H9 (cell line): ENCODE results near the gene KLHL22. TPM values are rescaled to one million over a fixed set of nuclear protein-coding genes. Genes with fewer than 3 reads are reported as not detected.

Experiments used
- DNase-seq: peaks from one replicate; pipeline ENCODE4 v3.0.0-alpha.2; 2017
- H2AFZ ChIP-seq: one replicate; pipeline ENCODE4 v1.6.1; 2013; ENCODE audit warnings: mild to moderate bottlenecking, low read length, control low read depth, moderate library complexity
- H2AK5ac ChIP-seq: 2 replicates; pipeline ENCODE4 v1.6.1; 2013; ENCODE audit warnings: low read length, control low read depth, mixed read lengths; ENCODE audit not compliant: insufficient read length
- H2BK120ac ChIP-seq: one replicate; pipeline ENCODE4 v1.6.1; 2013; ENCODE audit warnings: low read depth, mild to moderate bottlenecking, low read length, control low read depth, inconsistent platforms; ENCODE audit not compliant: poor library complexity, severe bottlenecking
- H2BK12ac ChIP-seq: 2 replicates; pipeline ENCODE4 v1.6.1; 2013; ENCODE audit warnings: low read length, control low read depth, mixed read lengths, low read depth; ENCODE audit not compliant: insufficient read length
- H2BK15ac ChIP-seq: 2 replicates; pipeline ENCODE4 v1.6.1; 2013; ENCODE audit warnings: low read depth, low read length, control low read depth
- H2BK20ac ChIP-seq: one replicate; pipeline ENCODE4 v1.6.1; 2013; ENCODE audit warnings: low read depth, mild to moderate bottlenecking, low read length, control low read depth, inconsistent platforms; ENCODE audit not compliant: poor library complexity, severe bottlenecking
- H2BK5ac ChIP-seq: 2 replicates; pipeline ENCODE4 v1.6.1; 2013; ENCODE audit warnings: low read length, control low read depth, mixed read lengths; ENCODE audit not compliant: insufficient read length
- H3K14ac ChIP-seq: 2 replicates; pipeline ENCODE4 v1.6.1; 2013; ENCODE audit warnings: low read length, control low read depth; ENCODE audit not compliant: insufficient read depth
- H3K18ac ChIP-seq: 2 replicates; pipeline ENCODE4 v1.6.1; 2013; ENCODE audit warnings: low read depth, mild to moderate bottlenecking, mixed read lengths, low read length, control low read depth; ENCODE audit not compliant: insufficient read length
- H3K23ac ChIP-seq: 2 replicates; pipeline ENCODE4 v1.6.1; 2013; ENCODE audit warnings: low read length, control low read depth, mixed read lengths, low read depth; ENCODE audit not compliant: insufficient read length
- H3K23me2 ChIP-seq: 2 replicates; pipeline ENCODE4 v1.6.1; 2013; ENCODE audit warnings: low read depth, mild to moderate bottlenecking, mixed read lengths, low read length, control low read depth; ENCODE audit not compliant: insufficient read length, poor library complexity, severe bottlenecking
- H3K27ac ChIP-seq: 2 replicates; pipeline ENCODE4 v1.5.1; 2013; ENCODE audit warnings: low read length, control low read depth, mixed read lengths, low read depth; ENCODE audit not compliant: insufficient read length
- H3K27me3 ChIP-seq: 2 replicates; pipeline ENCODE4 v1.6.1; 2013; ENCODE audit warnings: low read length, control low read depth, inconsistent platforms; ENCODE audit not compliant: insufficient read depth
- H3K4ac ChIP-seq: 2 replicates; pipeline ENCODE4 v1.6.1; 2013; ENCODE audit warnings: low read depth, mild to moderate bottlenecking, control low read depth, inconsistent platforms, low read length, moderate library complexity
- H3K4me1 ChIP-seq: 2 replicates; pipeline ENCODE4 v1.6.1; 2013; ENCODE audit warnings: low read length, control low read depth, inconsistent platforms; ENCODE audit not compliant: insufficient read depth
- H3K4me2 ChIP-seq: 2 replicates; pipeline ENCODE4 v1.6.1; 2013; ENCODE audit warnings: low read length, control low read depth, mixed read lengths; ENCODE audit not compliant: insufficient read length, insufficient read depth
- H3K56ac ChIP-seq: 2 replicates; pipeline ENCODE4 v1.6.1; 2013; ENCODE audit warnings: low read depth, mild to moderate bottlenecking, mixed read lengths, low read length, control low read depth; ENCODE audit not compliant: insufficient read length
- H3K79me1 ChIP-seq: 2 replicates; pipeline ENCODE4 v1.6.1; 2013; ENCODE audit warnings: low read depth, mild to moderate bottlenecking, moderate library complexity, low read length, control low read depth, inconsistent platforms; ENCODE audit not compliant: insufficient read depth, poor library complexity, severe bottlenecking
- H3K79me2 ChIP-seq: 2 replicates; pipeline ENCODE4 v1.6.1; 2013; ENCODE audit warnings: low read length, control low read depth, inconsistent platforms; ENCODE audit not compliant: insufficient read depth
- H3K9ac ChIP-seq: 2 replicates; pipeline ENCODE4 v1.6.1; 2013; ENCODE audit warnings: low read length, control low read depth, mixed read lengths; ENCODE audit not compliant: insufficient read length; ENCODE audit errors: extremely low read depth
- H3K9me3 ChIP-seq: one replicate; pipeline ENCODE4 v1.6.1; 2013; ENCODE audit warnings: low read depth, low read length, inconsistent platforms; ENCODE audit not compliant: control insufficient read depth
- H3T11ph ChIP-seq: one replicate; pipeline ENCODE4 v1.6.1; 2013; ENCODE audit warnings: mild to moderate bottlenecking, low read length, control low read depth, inconsistent platforms
- H4K20me1 ChIP-seq: one replicate; pipeline ENCODE4 v1.6.1; 2013; ENCODE audit not compliant: control insufficient read depth, insufficient read length, insufficient read depth
- H4K5ac ChIP-seq: 2 replicates; pipeline ENCODE4 v1.6.1; 2013; ENCODE audit warnings: low read depth, mild to moderate bottlenecking, mixed read lengths, low read length, control low read depth; ENCODE audit not compliant: insufficient read length
- H4K8ac ChIP-seq: replicated peaks from 2 replicates; pipeline ENCODE4 v1.6.1; 2013; ENCODE audit warnings: low read length, control low read depth, mixed read lengths, low read depth; ENCODE audit not compliant: insufficient read length
- H4K91ac ChIP-seq: 2 replicates; pipeline ENCODE4 v1.6.1; 2013; ENCODE audit warnings: low read depth, mild to moderate bottlenecking, moderate library complexity, mixed read lengths, low read length, control low read depth; ENCODE audit not compliant: insufficient read length
- H3K27ac Mint-ChIP-seq, 3 experiments: 2 replicates in 2 of 3; 3 replicates in 1 of 3; pipeline ENCODE4 v1.8.0; 2020 to 2021; ENCODE audit warnings: mixed read lengths in 3 of 3, mild to moderate bottlenecking in 1 of 3, moderate library complexity in 1 of 3
- H3K27me3 Mint-ChIP-seq: 2 replicates; pipeline ENCODE4 v1.8.0; 2021; ENCODE audit warnings: low read depth, mild to moderate bottlenecking, moderate library complexity, mixed read lengths
- H3K36me3 Mint-ChIP-seq, 3 experiments: 2 replicates in 2 of 3; 3 replicates in 1 of 3; pipeline ENCODE4 v1.8.0; 2020 to 2021; ENCODE audit warnings: low read depth in 3 of 3, mixed read lengths in 3 of 3; ENCODE audit not compliant: insufficient read depth in 1 of 3
- H3K4me1 Mint-ChIP-seq, 2 experiments: 2 replicates each; pipeline ENCODE4 v1.8.0; 2020; ENCODE audit warnings: mixed read lengths in 2 of 2
- H3K4me3 Mint-ChIP-seq, 2 experiments: 2 replicates in 1 of 2; 3 replicates in 1 of 2; pipeline ENCODE4 v1.8.0; 2020 to 2021; ENCODE audit warnings: mild to moderate bottlenecking in 2 of 2, mixed read lengths in 2 of 2, moderate library complexity in 1 of 2
- H3K9me3 Mint-ChIP-seq, 2 experiments: 2 replicates in 1 of 2; 3 replicates in 1 of 2; pipeline ENCODE4 v1.8.0; 2020; ENCODE audit warnings: mild to moderate bottlenecking in 2 of 2, mixed read lengths in 2 of 2, moderate library complexity in 1 of 2
- WGBS: extraction: QIAGEN DNeasy Blood & Tissue Kit; methylation state at CpG from one replicate; pipeline ENCODE4 v1.1.7; 2013; ENCODE audit warnings: missing lambda C conversion rate, low lambda C conversion rate, mixed read lengths; ENCODE audit not compliant: insufficient read length; ENCODE audit errors: extremely low coverage; 5-methylcytosine and 5-hydroxymethylcytosine counted together
- total RNA-seq: library from RNA; stranded (reverse); gene quantifications from 2 replicates; pipeline ENCODE4 v1.2.1, GENCODE V29; 2021
- TF ChIP-seq, protein P1 (sequence below): fragments of 200-600 bp; sonication (generic); conservative IDR thresholded peaks from 3 replicates; pipeline ENCODE4 v1.8.0; 2021; ENCODE audit warnings: antibody characterized with exemption, mild to moderate bottlenecking

The KLHL22 gene
- total RNA-seq, 1 experiment from 2014 or later, result 11.9 TPM

DNA sequence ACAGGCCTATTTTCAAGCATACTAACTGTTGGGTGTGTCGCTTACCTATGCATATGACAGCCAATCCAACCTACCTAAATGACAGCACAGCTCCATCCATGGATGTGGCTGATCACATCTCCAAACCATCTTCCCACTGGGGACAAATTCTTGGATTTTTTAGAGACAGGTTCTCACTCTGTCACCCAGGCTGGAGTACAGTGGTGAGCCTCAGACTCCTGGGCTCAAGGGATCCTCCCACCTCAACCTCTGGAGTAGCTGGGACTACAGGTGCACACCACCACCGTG, 76.0 kb downstream of the KLHL22 start:
- no peak overlapping the region for H2BK12ac ChIP-seq
- no peak overlapping the region for H3T11ph ChIP-seq
- H3K79me1 ChIP-seq, result no peaks in the 10 kb centered on the region
- no peaks in the 10 kb centered on the region for H3K79me2 ChIP-seq
- H3K36me3 Mint-ChIP-seq, result no peaks in the 10 kb centered on the region
- H3K4me2 ChIP-seq, result no peak overlapping the region
- no peak overlapping the region for H3K9ac ChIP-seq
- no peaks in the 10 kb centered on the region for H3K9me3 Mint-ChIP-seq
- H3K27ac ChIP-seq, result no peak overlapping the region
- no peak overlapping the region for H2BK15ac ChIP-seq
- no peak overlapping the region for H4K5ac ChIP-seq
- no peak overlapping the region for H4K8ac ChIP-seq
- H3K4me1 Mint-ChIP-seq, result peaks cover 7% of the 10 kb centered on the region in 2 experiments
- WGBS, result no CpG with 5 or more reads among the region's 2 CpGs
- H2BK20ac ChIP-seq, result no peak overlapping the region
- H4K91ac ChIP-seq, result no peak overlapping the region
- H2AK5ac ChIP-seq, result no peak overlapping the region
- no peak overlapping the region for H3K4me3 Mint-ChIP-seq
- no peak overlapping the region for H2AFZ ChIP-seq
- no peak for DNase-seq
- peaks cover 4% of the 10 kb centered on the region for H3K23me2 ChIP-seq
- H3K56ac ChIP-seq, result no peak overlapping the region
- H3K27ac Mint-ChIP-seq, result no peak overlapping the region
- no peaks in the 10 kb centered on the region for H3K27me3 ChIP-seq
- no peak overlapping the region for H3K4ac ChIP-seq
- TF ChIP-seq, protein P1, sequence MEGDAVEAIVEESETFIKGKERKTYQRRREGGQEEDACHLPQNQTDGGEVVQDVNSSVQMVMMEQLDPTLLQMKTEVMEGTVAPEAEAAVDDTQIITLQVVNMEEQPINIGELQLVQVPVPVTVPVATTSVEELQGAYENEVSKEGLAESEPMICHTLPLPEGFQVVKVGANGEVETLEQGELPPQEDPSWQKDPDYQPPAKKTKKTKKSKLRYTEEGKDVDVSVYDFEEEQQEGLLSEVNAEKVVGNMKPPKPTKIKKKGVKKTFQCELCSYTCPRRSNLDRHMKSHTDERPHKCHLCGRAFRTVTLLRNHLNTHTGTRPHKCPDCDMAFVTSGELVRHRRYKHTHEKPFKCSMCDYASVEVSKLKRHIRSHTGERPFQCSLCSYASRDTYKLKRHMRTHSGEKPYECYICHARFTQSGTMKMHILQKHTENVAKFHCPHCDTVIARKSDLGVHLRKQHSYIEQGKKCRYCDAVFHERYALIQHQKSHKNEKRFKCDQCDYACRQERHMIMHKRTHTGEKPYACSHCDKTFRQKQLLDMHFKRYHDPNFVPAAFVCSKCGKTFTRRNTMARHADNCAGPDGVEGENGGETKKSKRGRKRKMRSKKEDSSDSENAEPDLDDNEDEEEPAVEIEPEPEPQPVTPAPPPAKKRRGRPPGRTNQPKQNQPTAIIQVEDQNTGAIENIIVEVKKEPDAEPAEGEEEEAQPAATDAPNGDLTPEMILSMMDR, result no peak
- no peaks in the 10 kb centered on the region for H3K4me1 ChIP-seq
- no peak overlapping the region for H2BK120ac ChIP-seq
- H4K20me1 ChIP-seq, result no peaks in the 10 kb centered on the region
- no peak overlapping the region for H3K23ac ChIP-seq
- H3K14ac ChIP-seq, result no peak overlapping the region
- H3K27me3 Mint-ChIP-seq, result peaks cover 13% of the 10 kb centered on the region
- no peaks in the 10 kb centered on the region for H3K9me3 ChIP-seq
- no peak overlapping the region for H2BK5ac ChIP-seq
- no peak overlapping the region for H3K18ac ChIP-seq
